B cell (primary cell): Measurements from ENCODE around the gene ANKS6. TPM values are rescaled to one million over a fixed set of nuclear protein-coding genes. Genes with fewer than 3 reads are reported as not detected.

Source experiments
- ATAC-seq: fragments of 200-7000 bp; cut with Tn5 transposase; one replicate; pipeline ENCODE4 v1.10.0; 2021; ENCODE audit warnings: low read depth, mild to moderate bottlenecking, moderate number of reproducible peaks, moderate library complexity
- CTCF ChIA-PET: fragments of 350-600 bp; sonication (Branson Sonifier 250); formaldehyde crosslinking; loops from one replicate; lab custom pipeline; 2021; ENCODE audit warnings: antibody characterized with exemption, inconsistent platforms; lab: Charles Lee
- POLR2A ChIA-PET: fragments of 350-600 bp; sonication (Branson Sonifier 250); formaldehyde crosslinking; loops from one replicate; lab custom pipeline; 2021; ENCODE audit warnings: antibody characterized with exemption; lab: Charles Lee
- DNase-seq: peaks from one replicate; pipeline ENCODE4 v3.0.0; 2013
- H2AFZ ChIP-seq: 2 replicates; pipeline ENCODE4 v1.6.1; 2012; ENCODE audit warnings: mild to moderate bottlenecking, low read depth, low read length; ENCODE audit not compliant: insufficient read depth, poor library complexity, severe bottlenecking
- H3K27ac ChIP-seq, 2 donors: 1 replicate in 1 of 2; 2 replicates in 1 of 2; pipeline ENCODE4 v1.5.1; 2012 to 2013; ENCODE audit warnings: low read length in 2 of 2, mild to moderate bottlenecking in 2 of 2, moderate library complexity in 1 of 2
- H3K27me3 ChIP-seq, 4 experiments: fragments of 200-600 bp in 1 of 4; sonication (generic) in 1 of 4; replicated peaks in 1 of 4; 1 replicate in 2 of 4; 2 replicates in 2 of 4; pipeline versions ENCODE4 v1.6.1 to v1.7.0; 2013 to 2016; ENCODE audit warnings: low read length in 3 of 4, mild to moderate bottlenecking in 2 of 4, mixed read lengths in 1 of 4, moderate library complexity in 1 of 4; ENCODE audit not compliant: insufficient read depth in 4 of 4, control insufficient read depth in 3 of 4; ENCODE audit errors: control extremely low read depth in 1 of 4
- H3K36me3 ChIP-seq, 2 experiments: replicated peaks in 1 of 2; 1 replicate in 1 of 2; 2 replicates in 1 of 2; pipeline versions ENCODE4 v1.6.1 to v1.7.1; 2013; ENCODE audit warnings: low read length in 1 of 2; ENCODE audit not compliant: insufficient read depth in 2 of 2, control insufficient read depth in 1 of 2; ENCODE audit errors: control extremely low read depth in 1 of 2, extremely low read depth in 1 of 2
- H3K4me1 ChIP-seq, 2 donors: fragments of 200-600 bp in 1 of 2; sonication (generic) in 1 of 2; 1 replicate in 1 of 2; 2 replicates in 1 of 2; pipeline versions ENCODE4 v1.5.1 to v1.6.1; 2013 to 2017; ENCODE audit warnings: low read length in 2 of 2; ENCODE audit not compliant: control insufficient read depth in 2 of 2, insufficient read depth in 2 of 2
- H3K4me2 ChIP-seq: replicated peaks from 2 replicates; pipeline ENCODE3; 2012; ENCODE audit warnings: mild to moderate bottlenecking, low read depth, low read length; ENCODE audit not compliant: poor library complexity, severe bottlenecking
- H3K4me3 ChIP-seq, 5 experiments: fragments of 200-600 bp in 1 of 5; sonication (generic) in 1 of 5; 1 replicate in 3 of 5; 2 replicates in 2 of 5; pipeline versions ENCODE4 v1.5.1 to v1.7.0; 2011 to 2016; ENCODE audit warnings: low read length in 4 of 5, mild to moderate bottlenecking in 4 of 5, low read depth in 2 of 5, control low read depth in 1 of 5, moderate library complexity in 1 of 5; ENCODE audit not compliant: insufficient read depth in 1 of 5; ENCODE audit errors: control extremely low read depth in 1 of 5, extremely low read depth in 1 of 5
- H3K79me2 ChIP-seq: fragments of 200-600 bp; sonication (generic); one replicate; pipeline ENCODE4 v1.6.0; 2016; ENCODE audit warnings: low read length; ENCODE audit not compliant: control insufficient read depth, insufficient read depth
- H3K9ac ChIP-seq: fragments of 200-600 bp; sonication (generic); 2 replicates; pipeline ENCODE4 v1.6.1; 2017; ENCODE audit warnings: mild to moderate bottlenecking, low read length, moderate library complexity
- H3K9me3 ChIP-seq, 3 donors: one replicate each; pipeline versions ENCODE4 v1.6.1 to v1.7.1; 2013; ENCODE audit warnings: low read length in 2 of 3; ENCODE audit not compliant: control insufficient read depth in 2 of 3, insufficient read depth in 1 of 3; ENCODE audit errors: control extremely low read depth in 1 of 3
- H4K20me1 ChIP-seq: 2 replicates; pipeline ENCODE4 v1.6.0; 2012; ENCODE audit warnings: mild to moderate bottlenecking, low read length; ENCODE audit not compliant: insufficient read depth, control insufficient read depth, poor library complexity, severe bottlenecking
- H3K27ac Mint-ChIP-seq: one replicate; pipeline ENCODE4 v1.8.0; 2021; ENCODE audit warnings: mixed read lengths
- H3K27me3 Mint-ChIP-seq: one replicate; pipeline ENCODE4 v1.8.0; 2021; ENCODE audit warnings: mixed read lengths
- H3K4me1 Mint-ChIP-seq: one replicate; pipeline ENCODE4 v1.8.0; 2021; ENCODE audit warnings: mixed read lengths
- H3K4me3 Mint-ChIP-seq: one replicate; pipeline ENCODE4 v1.8.0; 2021; ENCODE audit warnings: mixed read lengths
- H3K9me3 Mint-ChIP-seq: one replicate; pipeline ENCODE4 v1.8.0; 2022; ENCODE audit warnings: mixed read lengths; ENCODE audit not compliant: insufficient read depth
- EZH2 ChIP-seq: IDR thresholded peaks from 2 replicates; pipeline ENCODE4 v1.6.1; 2012; ENCODE audit warnings: borderline replicate concordance, low read depth, mild to moderate bottlenecking, moderate library complexity, low read length; ENCODE audit not compliant: insufficient read depth, poor library complexity, severe bottlenecking
- WGBS: methylation state at CpG from one replicate; pipeline ENCODE4 v1.1.5; 2013; ENCODE audit warnings: missing lambda C conversion rate; ENCODE audit not compliant: insufficient coverage; 5-methylcytosine and 5-hydroxymethylcytosine counted together
- intact Hi-C: fragments of 100-400 bp; cut with micrococcal nuclease; formaldehyde crosslinking; loops from one replicate; pipeline ENCODE4 v1.10.0; 2022
- polyA plus RNA-seq: library from polyadenylated mRNA; depleted of rRNA; stranded (reverse); fragments of >200 nt; gene quantifications from 2 replicates; pipeline ENCODE4 v1.2.3, GENCODE V29; 2012
- total RNA-seq, 2 donors: library from RNA; stranded (reverse); fragments of 120-200 nt in 1 of 2; gene quantifications; 1 replicate in 1 of 2; 2 replicates in 1 of 2; pipeline versions ENCODE4 v1.2.3 to v1.2.4, GENCODE V29; 2013 to 2022
- TF ChIP-seq, protein P1 (sequence below): fragments of 200-600 bp; IDR thresholded peaks from one replicate; pipeline ENCODE4 v1.8.0; 2022; ENCODE audit warnings: antibody characterized with exemption, mild to moderate bottlenecking

Gene ANKS6
- total and polyA plus RNA-seq, 2 donors (not counting 1 experiment from before 2014, with no cell fraction given) = 11.4 to 16.1 TPM

DNA sequence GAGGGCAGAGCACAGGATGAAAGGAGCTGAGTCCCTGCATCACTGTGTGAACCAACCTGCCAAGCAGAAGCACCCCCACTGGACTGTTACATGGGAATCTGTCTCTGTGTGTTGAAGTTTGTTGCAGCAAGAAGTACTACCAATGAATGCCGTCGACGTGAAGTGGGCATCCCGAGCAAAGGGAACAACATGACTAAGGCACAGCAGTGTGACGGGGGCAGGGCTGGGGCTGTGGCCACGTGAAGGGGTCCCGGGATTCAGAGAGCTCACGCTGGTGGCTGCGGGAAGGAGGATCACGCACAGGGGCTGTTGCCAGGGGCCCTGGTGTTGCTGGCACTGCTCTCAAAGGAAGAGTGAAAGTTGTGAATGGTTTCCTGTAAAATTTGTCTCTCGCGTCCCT is 60.1 kb downstream of the ANKS6 start:
- ATAC-seq (no peak), DNase-seq (no peak)
- Histone ChIP-seq H3K9ac (no peak overlapping the region), H3K27me3 (no peaks in the 10 kb centered on the region), H3K4me1 (no peaks in the 10 kb centered on the region), H3K79me2 (no peaks in the 10 kb centered on the region), H3K36me3 (peaks cover 0 to 8% of the 10 kb centered on the region in 2 experiments), H2AFZ (no peak overlapping the region), H3K9me3 (peaks cover 0 to 9% (median 0%) of the 10 kb centered on the region in 3 donors), H3K4me3 (no peak overlapping the region), H4K20me1 (no peaks in the 10 kb centered on the region), H3K27ac (no peak overlapping the region), H3K4me2 (no peak overlapping the region)
- no peaks in the 10 kb centered on the region for H3K27me3 Mint-ChIP-seq
- POLR2A ChIA-PET = no interaction called here
- WGBS = 68% methylated on average over 10 of the region's 12 CpGs
- CTCF ChIA-PET = no interaction called here
- intact Hi-C loops = no loop called here
- TF ChIP-seq, protein P1, sequence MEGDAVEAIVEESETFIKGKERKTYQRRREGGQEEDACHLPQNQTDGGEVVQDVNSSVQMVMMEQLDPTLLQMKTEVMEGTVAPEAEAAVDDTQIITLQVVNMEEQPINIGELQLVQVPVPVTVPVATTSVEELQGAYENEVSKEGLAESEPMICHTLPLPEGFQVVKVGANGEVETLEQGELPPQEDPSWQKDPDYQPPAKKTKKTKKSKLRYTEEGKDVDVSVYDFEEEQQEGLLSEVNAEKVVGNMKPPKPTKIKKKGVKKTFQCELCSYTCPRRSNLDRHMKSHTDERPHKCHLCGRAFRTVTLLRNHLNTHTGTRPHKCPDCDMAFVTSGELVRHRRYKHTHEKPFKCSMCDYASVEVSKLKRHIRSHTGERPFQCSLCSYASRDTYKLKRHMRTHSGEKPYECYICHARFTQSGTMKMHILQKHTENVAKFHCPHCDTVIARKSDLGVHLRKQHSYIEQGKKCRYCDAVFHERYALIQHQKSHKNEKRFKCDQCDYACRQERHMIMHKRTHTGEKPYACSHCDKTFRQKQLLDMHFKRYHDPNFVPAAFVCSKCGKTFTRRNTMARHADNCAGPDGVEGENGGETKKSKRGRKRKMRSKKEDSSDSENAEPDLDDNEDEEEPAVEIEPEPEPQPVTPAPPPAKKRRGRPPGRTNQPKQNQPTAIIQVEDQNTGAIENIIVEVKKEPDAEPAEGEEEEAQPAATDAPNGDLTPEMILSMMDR = no peak
- no peak for TF ChIP-seq EZH2
- H3K4me3 Mint-ChIP-seq = no peak overlapping the region
- no peak overlapping the region for H3K27ac Mint-ChIP-seq
- H3K9me3 Mint-ChIP-seq = peaks cover 6% of the 10 kb centered on the region
- no peaks in the 10 kb centered on the region for H3K4me1 Mint-ChIP-seq

DNA sequence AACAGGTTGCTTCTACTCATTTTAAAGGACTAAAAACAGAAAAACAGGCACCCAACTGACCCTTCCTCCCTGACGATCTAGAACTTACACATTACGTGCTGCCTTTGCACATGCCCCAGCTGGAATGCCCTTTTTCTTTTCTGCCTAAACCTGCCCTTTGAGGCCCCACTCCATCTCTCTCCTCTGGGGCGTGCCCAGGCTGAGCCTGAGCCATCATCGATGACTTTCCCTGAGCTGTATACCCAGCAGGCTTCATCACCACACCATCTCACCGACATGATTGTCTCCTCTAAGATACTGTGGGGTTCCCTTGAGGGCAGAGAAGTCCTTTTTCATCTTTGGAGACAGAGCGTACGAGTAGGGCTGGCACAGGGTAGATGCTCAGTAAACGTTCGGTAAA is 63.6 kb downstream of the ANKS6 start:
- 96% methylated on average over 5 of the region's 9 CpGs for WGBS
- POLR2A ChIA-PET = no interaction called here
- H3K4me1 Mint-ChIP-seq = no peaks in the 10 kb centered on the region

More for the DNA sequence above, 63.6 kb downstream of the ANKS6 start:
- H3K4me3 ChIP-seq = no peak overlapping the region
- H3K9ac ChIP-seq = no peak overlapping the region
- H3K4me3 Mint-ChIP-seq = no peak overlapping the region
- H2AFZ ChIP-seq = no peak overlapping the region
- H3K4me2 ChIP-seq = no peak overlapping the region
- intact Hi-C loops = no loop called here
- DNase-seq (no peak), ATAC-seq (no peak)
- H3K4me1 ChIP-seq = no peaks in the 10 kb centered on the region
- no peaks in the 10 kb centered on the region for H4K20me1 ChIP-seq
- H3K36me3 ChIP-seq = peaks cover 0 to 8% of the 10 kb centered on the region in 2 experiments
- H3K27ac ChIP-seq = no peak overlapping the region
- CTCF ChIA-PET = no interaction called here
- H3K27me3 ChIP-seq = no peaks in the 10 kb centered on the region
- no peak overlapping the region for H3K27ac Mint-ChIP-seq
- no peaks in the 10 kb centered on the region for H3K9me3 Mint-ChIP-seq
- no peaks in the 10 kb centered on the region for H3K79me2 ChIP-seq
- no peak for TF ChIP-seq EZH2
- TF ChIP-seq, protein P1 = no peak
- no peaks in the 10 kb centered on the region for H3K27me3 Mint-ChIP-seq
- no peaks in the 10 kb centered on the region for H3K9me3 ChIP-seq
